Epidermal melanocyte (primary cell): Measurements from ENCODE around the gene FOXB1.

Experiments used
- DNase-seq: peaks from one replicate; pipeline ENCODE4 v3.0.0; 2011; ENCODE audit warnings: low spot score; ENCODE audit not compliant: insufficient read length

The FOXB1 gene

GRCh38 chr15:60017538-60018520, 13.7 kb downstream of the FOXB1 start:
- DNase-seq, result no peak

- DNase-seq, result no peak
Measured at GRCh38 chr15:60020736-60021135, 16.6 kb downstream of the FOXB1 start.

- no peak for DNase-seq
Measured at GRCh38 chr15:60021589-60022378, 17.7 kb downstream of the FOXB1 start.

GRCh38 chr15:60022379-60022741, 18.2 kb downstream of the FOXB1 start:
- DNase-seq, result no peak

GRCh38 chr15:60026555-60026954, 22.4 kb downstream of the FOXB1 start:
- DNase-seq, result no peak

GRCh38 chr15:60035344-60035743, 31.2 kb downstream of the FOXB1 start:
- DNase-seq, result no peak

GRCh38 chr15:60039316-60039715, 35.2 kb downstream of the FOXB1 start:
- no peak for DNase-seq

- DNase-seq, result no peak
Measured at GRCh38 chr15:60043744-60044435, 39.8 kb downstream of the FOXB1 start.

- DNase-seq, result no peak
Measured at GRCh38 chr15:60044636-60045270, 40.6 kb downstream of the FOXB1 start.

- DNase-seq, result no peak
Measured at GRCh38 chr15:60047701-60048100, 43.6 kb downstream of the FOXB1 start.

- DNase-seq, result no peak
Measured at GRCh38 chr15:60049948-60050347, 45.8 kb downstream of the FOXB1 start.

- no peak for DNase-seq
Measured at GRCh38 chr15:60052796-60053195, 48.7 kb downstream of the FOXB1 start.

- no peak for DNase-seq
Measured at GRCh38 chr15:60054472-60054871, 50.4 kb downstream of the FOXB1 start.
